ENCODE data around the gene MAP2K3. TPM values are rescaled to one million over a fixed set of nuclear protein-coding genes. Genes with fewer than 3 reads are reported as not detected.

MAP2K3 gene
- polyA plus RNA-seq, 1 donor from 2014 or later, result 5.3 TPM

GRCh38 chr17:21242780-21243515 is 41.6 kb upstream of the MAP2K3 start:
- Histone ChIP-seq H3K9me3 (ENCODE audit: low read length) (no peaks in the 10 kb centered on the region), H4K20me1 (ENCODE audit: insufficient read depth) (no peaks in the 10 kb centered on the region), H3F3A (ENCODE audit: insufficient read depth, low read length, poor library complexity, severe bottlenecking) (no peaks in the 10 kb centered on the region), H3K4me2 (ENCODE audit: low read length) (no peak overlapping the region), H2AFZ (ENCODE audit: low read depth, low read length) (no peak overlapping the region), H3K79me2 (replicated peaks; ENCODE audit: insufficient read depth, low read length) (no peaks in the 10 kb centered on the region), H3K4me3 (ENCODE audit: low read length) (no peak overlapping the region), H3K27me3 (ENCODE audit: insufficient read depth, low read depth, low read length) (no peaks in the 10 kb centered on the region), H3K9ac (ENCODE audit: low read length) (no peak overlapping the region), H3K9me2 (ENCODE audit: insufficient read depth, low read length) (no peaks in the 10 kb centered on the region), H3K27ac (ENCODE audit: low read length) (no peak overlapping the region), H3K36me3 (ENCODE audit: insufficient read depth, low read length) (no peaks in the 10 kb centered on the region)
- TF ChIP-seq TAF1 (IDR thresholded peaks at IDR 0.05; ENCODE audit: low read depth) (no peak), EP300 (conservative IDR thresholded peaks at IDR 0.05; ENCODE audit: poor library complexity, severe bottlenecking) (no peak), EZH2 (IDR thresholded peaks at IDR 0.05; ENCODE audit: borderline replicate concordance, insufficient read depth, low read length, poor library complexity, severe bottlenecking) (no peak), SMC3 (conservative IDR thresholded peaks at IDR 0.05; ENCODE audit: poor library complexity) (no peak), MXI1 (conservative IDR thresholded peaks at IDR 0.05; ENCODE audit: poor library complexity, severe bottlenecking) (no peak), CTCF (IDR thresholded peaks at IDR 0.05; ENCODE audit: poor library complexity, severe bottlenecking) (no peak), RAD21 (conservative IDR thresholded peaks at IDR 0.05) (no peak), POLR2AphosphoS5 (IDR thresholded peaks at IDR 0.05) (no peak), REST (IDR thresholded peaks at IDR 0.05; ENCODE audit: borderline replicate concordance) (no peak)

GRCh38 chr17:21243516-21244303 is 40.8 kb upstream of the MAP2K3 start:
- no peak overlapping the region for H3K27ac ChIP-seq (ENCODE audit: low read length)
- H3K9ac ChIP-seq (ENCODE audit: low read length), result no peak overlapping the region
- H4K20me1 ChIP-seq (ENCODE audit: insufficient read depth), result no peaks in the 10 kb centered on the region
- no peaks in the 10 kb centered on the region for H3K79me2 ChIP-seq (replicated peaks; ENCODE audit: insufficient read depth, low read length)
- no peaks in the 10 kb centered on the region for H3K9me3 ChIP-seq (ENCODE audit: low read length)
- H3F3A ChIP-seq (ENCODE audit: insufficient read depth, low read length, poor library complexity, severe bottlenecking), result no peaks in the 10 kb centered on the region
- TF ChIP-seq POLR2AphosphoS5 (IDR thresholded peaks at IDR 0.05), result no peak
- no peak for TF ChIP-seq EZH2 (IDR thresholded peaks at IDR 0.05; ENCODE audit: borderline replicate concordance, insufficient read depth, low read length, poor library complexity, severe bottlenecking)
- TF ChIP-seq EP300 (conservative IDR thresholded peaks at IDR 0.05; ENCODE audit: poor library complexity, severe bottlenecking), result no peak
- TF ChIP-seq REST (IDR thresholded peaks at IDR 0.05; ENCODE audit: borderline replicate concordance), result no peak
- no peak for TF ChIP-seq TAF1 (IDR thresholded peaks at IDR 0.05; ENCODE audit: low read depth)
- no peak for TF ChIP-seq MXI1 (conservative IDR thresholded peaks at IDR 0.05; ENCODE audit: poor library complexity, severe bottlenecking)
- no peak for TF ChIP-seq CTCF (IDR thresholded peaks at IDR 0.05; ENCODE audit: poor library complexity, severe bottlenecking)
- TF ChIP-seq SMC3 (conservative IDR thresholded peaks at IDR 0.05; ENCODE audit: poor library complexity), result no peak
- no peak for TF ChIP-seq RAD21 (conservative IDR thresholded peaks at IDR 0.05)
- no peaks in the 10 kb centered on the region for H3K9me2 ChIP-seq (ENCODE audit: insufficient read depth, low read length)
- no peaks in the 10 kb centered on the region for H3K27me3 ChIP-seq (ENCODE audit: insufficient read depth, low read depth, low read length)
- no peak overlapping the region for H3K4me2 ChIP-seq (ENCODE audit: low read length)
- H2AFZ ChIP-seq (ENCODE audit: low read depth, low read length), result no peak overlapping the region
- H3K36me3 ChIP-seq (ENCODE audit: insufficient read depth, low read length), result no peaks in the 10 kb centered on the region
- no peak overlapping the region for H3K4me3 ChIP-seq (ENCODE audit: low read length)

Data from neural cell (in vitro differentiated cells).